Inflammatory macrophage treated with lipopolysaccharide for 4 hours (primary cell): Measurements from ENCODE around the gene MED8.
"Not testable (repeated sequence)": the region's sequence is repeated elsewhere in the genome, so short reads cannot be mapped to it uniquely, and the experiment has no call there.

Experiments used
- DNase-seq: peaks from one replicate; pipeline ENCODE4 v3.0.0-alpha.2; 2020

MED8 gene

DNA sequence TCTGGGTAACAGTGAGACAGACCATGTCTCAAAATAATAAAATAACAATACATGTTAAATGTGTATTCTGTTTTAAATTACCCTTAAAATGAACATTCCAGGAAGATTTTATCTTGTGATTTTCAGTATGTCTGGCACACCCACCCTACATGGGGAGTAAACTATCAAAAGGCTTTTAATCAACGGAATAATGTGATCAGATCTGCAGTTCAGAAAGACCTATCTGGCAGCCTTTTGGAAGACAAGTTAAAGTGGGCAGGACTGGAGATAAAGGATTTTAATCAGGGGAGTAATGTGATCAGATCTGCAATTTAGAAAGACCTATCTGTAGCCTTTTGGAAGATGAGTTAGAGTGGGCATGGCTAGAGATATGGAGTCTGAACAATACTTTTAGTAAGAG lies 10.1 kb downstream of the MED8 start:
- DNase-seq, result no peak

DNA sequence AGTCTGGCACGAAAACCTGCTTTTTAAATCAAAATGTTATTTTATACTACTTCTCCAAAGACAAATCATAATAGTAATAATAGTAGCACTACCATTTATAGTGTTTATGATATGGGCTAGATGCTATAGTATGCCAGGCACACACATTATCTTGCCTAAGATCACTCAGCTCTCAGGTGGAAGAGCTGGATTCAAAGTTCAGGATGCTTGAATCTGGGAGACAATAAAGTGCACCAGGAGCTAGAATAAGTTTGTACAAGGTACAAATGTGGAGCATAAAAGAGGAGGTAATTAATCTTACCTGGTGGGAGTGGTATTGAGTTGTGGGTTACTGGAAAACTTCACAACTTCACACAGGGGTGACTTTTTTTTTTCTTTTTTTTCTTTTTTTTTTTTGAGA lies 11.8 kb downstream of the MED8 start:
- no peak for DNase-seq

DNA sequence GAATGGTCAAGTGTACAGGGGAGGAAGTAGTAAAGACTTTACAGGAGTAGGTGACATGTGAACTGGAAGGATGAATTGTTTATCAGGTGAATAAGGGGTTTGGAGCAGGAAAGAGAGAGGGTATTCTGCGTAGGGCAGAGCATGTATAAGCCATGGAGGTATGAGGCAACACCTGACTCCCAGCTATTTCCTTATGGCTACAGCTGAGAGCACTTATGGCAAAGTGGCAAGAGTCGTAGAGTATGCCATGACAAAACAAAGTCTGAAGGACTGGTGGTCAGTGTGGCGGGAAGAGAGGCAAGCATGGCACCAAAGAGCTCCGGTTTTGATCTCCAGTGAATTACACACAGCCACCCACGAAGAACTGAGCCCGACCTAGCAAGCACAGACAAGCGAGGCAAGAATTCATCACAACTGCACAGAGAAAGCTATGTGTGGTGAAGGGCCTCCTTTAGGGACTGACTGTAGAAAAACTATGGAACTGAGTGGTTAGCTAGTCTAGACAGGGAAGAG lies 12.8 kb downstream of the MED8 start:
- DNase-seq, result no peak

GRCh38 chr1:43373066-43373940 lies 16.3 kb downstream of the MED8 start:
- DNase-seq, result peak; percentile 51

GRCh38 chr1:43372172-43372571 lies 17.4 kb downstream of the MED8 start:
- no peak for DNase-seq

- DNase-seq, result no peak
Measured at GRCh38 chr1:43370564-43370963, 19.0 kb downstream of the MED8 start.

DNA sequence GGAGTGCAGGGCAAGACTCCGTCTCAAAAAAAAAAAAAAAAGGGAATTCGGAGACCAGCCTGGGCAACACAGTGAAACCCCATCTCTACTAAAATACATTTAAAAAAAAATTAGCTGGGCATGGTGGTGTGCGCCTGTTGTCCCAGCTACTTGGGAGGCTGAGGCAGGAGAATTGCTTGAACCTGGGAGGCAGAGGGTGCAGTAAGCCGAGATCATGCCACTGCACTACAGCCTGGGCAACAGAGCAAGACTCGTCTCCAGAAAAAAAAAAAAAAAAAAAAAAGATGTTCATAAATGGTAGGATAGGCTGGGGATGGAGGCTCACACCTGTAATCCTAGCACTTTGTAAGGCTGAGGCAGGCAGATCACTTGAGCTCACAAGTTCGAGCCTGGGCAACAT lies 19.8 kb downstream of the MED8 start:
- DNase-seq, result not testable (repeated sequence)

DNA sequence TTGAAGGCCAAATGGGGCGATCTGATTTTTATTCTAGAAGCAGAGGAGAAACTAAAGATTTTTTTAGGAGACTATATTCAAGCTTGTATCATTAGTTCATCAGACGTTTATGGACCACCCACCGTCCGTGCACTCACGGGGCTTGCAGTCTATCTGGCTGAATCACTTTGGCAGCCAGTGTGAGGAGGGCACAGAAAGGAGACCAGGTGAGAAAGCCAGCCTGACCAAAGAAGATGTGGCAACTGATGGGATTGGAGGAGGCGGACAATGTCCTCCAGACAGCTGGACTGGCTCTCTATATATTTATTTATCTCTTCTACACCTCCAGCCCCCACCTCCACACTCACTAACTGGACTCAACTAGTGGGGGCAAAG lies 21.0 kb downstream of the MED8 start:
- DNase-seq, result no peak

- DNase-seq, result peak; percentile 94
Measured at GRCh38 chr1:43367904-43368645, 21.5 kb downstream of the MED8 start, which contains the start of gene ELOVL1. ELOVL1 (minus strand) TSS chr1:43368011; CDS start chr1:43365609, 2,402 bp downstream.

DNA sequence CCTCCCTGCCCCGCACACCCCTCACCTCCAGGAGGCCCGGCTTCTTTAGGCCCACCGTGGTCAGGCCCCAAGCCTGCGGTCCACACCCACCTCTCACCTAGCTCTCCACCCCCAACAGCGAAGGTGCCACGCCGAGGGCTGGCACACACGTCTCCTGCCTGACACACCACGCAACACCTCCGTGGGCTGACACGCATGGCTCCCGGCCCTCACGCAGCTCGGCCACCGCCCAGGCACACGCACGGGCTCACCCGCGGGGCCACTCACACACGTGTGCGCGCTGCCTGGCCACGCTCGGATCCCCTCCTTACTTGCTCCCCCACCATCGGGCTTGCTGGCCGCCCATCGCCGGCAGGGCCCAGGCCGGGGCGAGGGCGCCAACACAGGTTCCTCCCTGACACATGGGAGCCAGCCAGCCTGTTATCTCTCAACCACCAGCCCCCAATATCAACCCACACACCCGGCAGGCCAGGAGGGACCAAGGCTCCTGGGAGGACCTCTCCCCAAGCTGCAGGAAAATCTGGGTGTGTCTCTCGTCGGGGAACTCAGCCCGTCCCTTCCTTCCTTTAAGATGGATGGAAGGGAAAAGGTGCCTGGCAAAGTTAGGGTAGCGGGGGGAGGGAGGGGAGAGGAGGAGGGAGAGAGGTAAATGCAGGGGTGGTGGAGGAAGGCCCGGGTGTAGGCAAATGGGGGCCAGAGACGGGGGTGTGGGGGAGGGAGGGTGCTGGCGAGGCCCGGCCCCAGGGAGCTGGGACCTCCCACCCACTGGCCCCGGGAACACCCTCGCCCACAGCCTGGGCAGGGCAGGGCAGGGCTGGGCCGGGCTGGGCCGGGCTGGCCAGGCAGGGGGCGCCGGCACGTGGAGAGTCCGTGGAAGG lies 22.3 kb downstream of the MED8 start:
- DNase-seq, result peak; percentile 23

GRCh38 chr1:43366601-43367025 lies 23.0 kb downstream of the MED8 start:
- no peak for DNase-seq

- DNase-seq, result no peak
Measured at GRCh38 chr1:43366179-43366578, 23.4 kb downstream of the MED8 start.

GRCh38 chr1:43365678-43366077 lies 23.9 kb downstream of the MED8 start:
- DNase-seq, result no peak

DNA sequence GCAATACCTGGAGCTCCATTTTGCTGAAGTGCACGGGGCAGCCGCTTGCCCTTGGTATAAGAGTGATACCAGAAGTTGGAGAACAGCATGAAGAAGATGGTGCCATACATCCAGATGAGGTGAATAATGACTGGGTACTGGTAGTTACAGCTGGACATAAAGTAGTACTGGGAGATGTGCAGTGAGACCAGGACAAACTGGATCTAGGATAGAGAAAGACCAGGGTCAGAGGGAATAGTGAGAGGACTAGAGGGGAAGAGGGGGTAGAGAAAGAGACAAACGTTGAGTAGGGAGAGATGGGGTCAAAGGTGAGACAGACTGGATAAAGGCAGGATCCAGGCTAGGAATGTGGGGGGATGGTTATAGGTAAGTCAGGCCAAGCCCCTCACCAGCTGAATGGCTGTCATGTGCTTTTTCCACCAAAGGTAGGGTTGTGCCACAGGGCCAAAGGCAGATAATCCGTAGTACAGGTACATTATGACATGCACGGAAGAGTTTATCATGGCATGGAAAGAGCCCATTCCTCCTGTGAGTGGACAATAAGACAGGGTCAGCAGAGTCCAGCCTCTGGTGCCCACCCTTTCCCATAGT lies 25.6 kb downstream of the MED8 start:
- DNase-seq, result no peak

GRCh38 chr1:43363283-43363934 lies 26.2 kb downstream of the MED8 start:
- DNase-seq, result peak; percentile 30

DNA sequence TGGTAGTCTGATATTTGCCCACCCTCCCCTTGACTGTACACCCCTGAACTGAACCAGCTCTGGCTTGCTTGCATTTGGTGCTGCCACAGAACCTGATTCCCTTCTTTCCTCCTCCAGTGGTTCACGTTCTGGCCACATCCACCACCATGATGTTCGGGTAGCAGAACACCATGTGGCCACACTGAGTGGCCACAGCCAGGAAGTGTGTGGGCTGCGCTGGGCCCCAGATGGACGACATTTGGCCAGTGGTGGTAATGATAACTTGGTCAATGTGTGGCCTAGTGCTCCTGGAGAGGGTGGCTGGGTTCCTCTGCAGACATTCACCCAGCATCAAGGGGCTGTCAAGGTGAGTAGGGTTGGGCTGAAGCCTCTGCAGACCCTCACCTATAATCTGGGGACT lies 29.0 kb downstream of the MED8 start:
- no peak for DNase-seq

- no peak for DNase-seq
Measured at GRCh38 chr1:43359696-43360095, 29.9 kb downstream of the MED8 start.

GRCh38 chr1:43358746-43359693 lies 30.6 kb downstream of the MED8 start, which contains the start of gene CDC20:
CDC20 (plus strand) TSS chr1:43358981; CDS start chr1:43359216, 235 bp downstream.
- peak; percentile 98 for DNase-seq

- DNase-seq, result peak; percentile 61
Measured at GRCh38 chr1:43358121-43358745, 31.4 kb downstream of the MED8 start.

DNA sequence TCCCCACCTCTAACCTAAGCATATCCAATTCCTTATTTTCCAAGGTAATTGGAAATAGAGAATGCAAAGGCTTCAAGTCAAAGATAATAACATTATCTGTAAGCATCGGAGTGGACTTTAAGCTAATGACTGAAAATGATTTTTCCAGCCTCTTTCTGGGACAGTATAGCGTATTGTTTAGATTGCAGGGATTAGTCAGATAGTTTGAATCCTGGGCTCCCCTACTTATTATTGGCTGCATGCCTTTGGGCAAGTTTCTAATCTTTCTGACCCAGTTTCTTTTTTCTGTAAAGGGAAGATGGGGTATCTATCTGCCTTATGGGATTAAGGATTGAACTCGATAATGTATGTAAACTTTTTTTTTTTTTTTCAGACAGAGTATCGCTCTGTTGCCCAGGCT lies 32.3 kb downstream of the MED8 start:
- no peak for DNase-seq
